Prostate gland (tissue), 2 donors: ENCODE results near the gene FOSL2. TPM values are rescaled to one million over a fixed set of nuclear protein-coding genes. Genes with fewer than 3 reads are reported as not detected.

Experiments used
- DNase-seq: peaks from one replicate; pipeline ENCODE4 v3.0.0-alpha.2; 2019; ENCODE audit warnings: low spot score
- H3K27ac ChIP-seq, 2 donors: fragments of 200-600 bp; sonication (generic); 2 replicates each; pipeline ENCODE4 v1.5.1; 2017 to 2019
- H3K27me3 ChIP-seq: fragments of 200-600 bp; sonication (generic); replicated peaks from 2 replicates; pipeline ENCODE4 v1.5.1; 2019; ENCODE audit not compliant: insufficient read depth
- H3K36me3 ChIP-seq, 2 donors: fragments of 200-600 bp; sonication (generic); 1 replicate in 1 of 2; 2 replicates in 1 of 2; pipeline versions ENCODE4 v1.5.1 to v1.8.1; 2017 to 2019
- H3K4me1 ChIP-seq: fragments of 200-600 bp; sonication (generic); replicated peaks from 2 replicates; pipeline ENCODE4 v1.5.1; 2019
- H3K4me3 ChIP-seq, 2 donors: fragments of 200-600 bp; sonication (generic); 2 replicates each; pipeline ENCODE4 v1.5.1; 2017 to 2019
- H3K9me3 ChIP-seq: fragments of 200-600 bp; sonication (generic); 2 replicates; pipeline ENCODE4 v1.5.1; 2017
- CTCF ChIP-seq, 4 experiments: fragments of 200-600 bp in 2 of 4; fragments of 450-650 bp in 2 of 4; sonication (generic) in 2 of 4; IDR thresholded peaks; 1 replicate in 3 of 4; 2 replicates in 1 of 4; pipeline ENCODE4 v1.5.1; 2016 to 2019; ENCODE audit warnings: antibody characterized with exemption in 4 of 4, mild to moderate bottlenecking in 2 of 4, moderate library complexity in 2 of 4
- POLR2A ChIP-seq: fragments of 450-650 bp; IDR thresholded peaks from one replicate; pipeline ENCODE4 v1.6.1; 2016; ENCODE audit warnings: antibody characterized with exemption, mild to moderate bottlenecking
- POLR2AphosphoS5 ChIP-seq: sonication (generic); formaldehyde crosslinking; IDR thresholded peaks from one replicate; pipeline ENCODE4 v1.6.1; 2017; ENCODE audit warnings: antibody characterized with exemption
- WGBS: methylation state at CpG from one replicate; pipeline ENCODE4 v1.1.5; 2018; 5-methylcytosine and 5-hydroxymethylcytosine counted together
- intact Hi-C: fragments of 100-400 bp; cut with DNase I; formaldehyde crosslinking; loops from one replicate; pipeline ENCODE4 v1.14.2; 2022
- total RNA-seq, 2 donors: library from RNA; depleted of rRNA; stranded (reverse); fragments of >200 nt; gene quantifications; one replicate each; pipeline ENCODE4 v1.1.0, GENCODE V29; 2016

FOSL2 gene
- total RNA-seq, 2 donors from 2014 or later: 57.4 to 94.2 TPM

- H3K36me3 ChIP-seq: no peaks in the 10 kb centered on the region
- H3K4me1 ChIP-seq: no peaks in the 10 kb centered on the region
- no peak for TF ChIP-seq POLR2A
- no peak overlapping the region for H3K4me3 ChIP-seq
- H3K27me3 ChIP-seq: no peaks in the 10 kb centered on the region
- no peak overlapping the region for H3K27ac ChIP-seq
- intact Hi-C loops: no loop called here
- no peak for DNase-seq
- no peaks in the 10 kb centered on the region for H3K9me3 ChIP-seq
- WGBS: 60% methylated on average over 4 of the region's 4 CpGs
These were observed 28.1 kb downstream of the FOSL2 start for GRCh38 chr2:28420722-28421121.

- 70% methylated on average over 17 of the region's 17 CpGs for WGBS
- Histone ChIP-seq H3K4me1 (no peaks in the 10 kb centered on the region), H3K27ac (no peak overlapping the region), H3K27me3 (no peaks in the 10 kb centered on the region), H3K4me3 (no peak overlapping the region), H3K9me3 (no peaks in the 10 kb centered on the region), H3K36me3 (no peaks in the 10 kb centered on the region)
- DNase-seq: no peak
- TF ChIP-seq POLR2AphosphoS5 (no peak), POLR2A (no peak)
- intact Hi-C loops: no loop called here
These were observed 30.5 kb downstream of the FOSL2 start for GRCh38 chr2:28422908-28423741.

- no peak for TF ChIP-seq CTCF (IDR thresholded peaks at IDR 0.05)
- no peak for TF ChIP-seq POLR2AphosphoS5
- TF ChIP-seq POLR2A: no peak
- WGBS: 33% methylated on average over 7 of the region's 7 CpGs
These were observed 31.4 kb downstream of the FOSL2 start for GRCh38 chr2:28423856-28424605.

GRCh38 chr2:28424799-28425463 is 32.3 kb downstream of the FOSL2 start:
- TF ChIP-seq POLR2A (no peak), POLR2AphosphoS5 (no peak), CTCF (IDR thresholded peaks at IDR 0.05) (no peak)
- Histone ChIP-seq H3K4me3 (no peak overlapping the region), H3K9me3 (no peaks in the 10 kb centered on the region), H3K27me3 (no peaks in the 10 kb centered on the region), H3K36me3 (no peaks in the 10 kb centered on the region), H3K4me1 (no peaks in the 10 kb centered on the region), H3K27ac (no peak overlapping the region)
- DNase-seq: no peak
- intact Hi-C loops: no loop called here
- 84% methylated on average over 2 of the region's 2 CpGs for WGBS

More at GRCh38 chr2:28423856-28424605, 31.4 kb downstream of the FOSL2 start:
- Histone ChIP-seq H3K36me3 (no peaks in the 10 kb centered on the region), H3K9me3 (no peaks in the 10 kb centered on the region), H3K4me3 (no peak overlapping the region), H3K4me1 (no peaks in the 10 kb centered on the region), H3K27ac (no peak overlapping the region), H3K27me3 (no peaks in the 10 kb centered on the region)
- intact Hi-C loops: no loop called here
- no peak for DNase-seq

- no peaks in the 10 kb centered on the region for H3K27me3 ChIP-seq
- H3K4me3 ChIP-seq: no peak overlapping the region
- WGBS: 77% methylated on average over 5 of the region's 5 CpGs
- intact Hi-C loops: no loop called here
- H3K9me3 ChIP-seq: no peaks in the 10 kb centered on the region
- DNase-seq: no peak
- H3K4me1 ChIP-seq: no peaks in the 10 kb centered on the region
- TF ChIP-seq CTCF (IDR thresholded peaks at IDR 0.05) (no peak), POLR2A (no peak), POLR2AphosphoS5 (no peak)
- H3K36me3 ChIP-seq: no peaks in the 10 kb centered on the region
- no peak overlapping the region for H3K27ac ChIP-seq
These were observed 32.8 kb downstream of the FOSL2 start for GRCh38 chr2:28425464-28425835.
